Measurements from ENCODE around the gene ERO1B.

ERO1B gene

GRCh38 chr1:236297161-236297560 lies 15.4 kb upstream of the ERO1B start:
- DNase-seq = no peak

- DNase-seq = no peak
These were observed 10.7 kb upstream of the ERO1B start for GRCh38 chr1:236292425-236292824.

GRCh38 chr1:236289492-236290131 lies 7.9 kb upstream of the ERO1B start:
- peak; percentile 64 for DNase-seq

- DNase-seq = no peak
These were observed 6.8 kb upstream of the ERO1B start for GRCh38 chr1:236288620-236288976.

GRCh38 chr1:236287757-236288619 lies 6.2 kb upstream of the ERO1B start:
- DNase-seq = peak; percentile 84

GRCh38 chr1:236287356-236287755 lies 5.6 kb upstream of the ERO1B start:
- no peak for DNase-seq

GRCh38 chr1:236284291-236284721 lies 2.5 kb upstream of the ERO1B start:
- no peak for DNase-seq

GRCh38 chr1:236282719-236283118 lies 961 bp upstream of the ERO1B start:
- DNase-seq = no peak

GRCh38 chr1:236282425-236282716 lies 613 bp upstream of the ERO1B start:
- no peak for DNase-seq

- peak; percentile 36 for DNase-seq
These were observed 532 bp downstream of the ERO1B start for GRCh38 chr1:236281198-236281653.

GRCh38 chr1:236280438-236281197 lies 1.1 kb downstream of the ERO1B start:
- peak; percentile 63 for DNase-seq

GRCh38 chr1:236275586-236275985 lies 6.2 kb downstream of the ERO1B start:
- DNase-seq = no peak

- no peak for DNase-seq
These were observed 6.7 kb downstream of the ERO1B start for GRCh38 chr1:236275061-236275460.

- DNase-seq = no peak
These were observed 8.4 kb downstream of the ERO1B start for GRCh38 chr1:236273358-236273757.

GRCh38 chr1:236269439-236269838 lies 12.3 kb downstream of the ERO1B start:
- no peak for DNase-seq

- no peak for DNase-seq
These were observed 19.9 kb downstream of the ERO1B start for GRCh38 chr1:236261898-236262297.

- DNase-seq = no peak
These were observed 20.7 kb downstream of the ERO1B start for GRCh38 chr1:236261033-236261432.

GRCh38 chr1:236259043-236259442 lies 22.7 kb downstream of the ERO1B start:
- DNase-seq = no peak

GRCh38 chr1:236258114-236258622 lies 23.6 kb downstream of the ERO1B start:
- DNase-seq = no peak

- DNase-seq = no peak
These were observed 24.5 kb downstream of the ERO1B start for GRCh38 chr1:236257216-236257615.

GRCh38 chr1:236253918-236254637 lies 27.7 kb downstream of the ERO1B start:
- no peak for DNase-seq

- no peak for DNase-seq
These were observed 28.6 kb downstream of the ERO1B start for GRCh38 chr1:236253119-236253518.

GRCh38 chr1:236251587-236251986 lies 30.2 kb downstream of the ERO1B start:
- no peak for DNase-seq
